ENCODE measurements around the gene GRIFIN.

The GRIFIN gene

DNA sequence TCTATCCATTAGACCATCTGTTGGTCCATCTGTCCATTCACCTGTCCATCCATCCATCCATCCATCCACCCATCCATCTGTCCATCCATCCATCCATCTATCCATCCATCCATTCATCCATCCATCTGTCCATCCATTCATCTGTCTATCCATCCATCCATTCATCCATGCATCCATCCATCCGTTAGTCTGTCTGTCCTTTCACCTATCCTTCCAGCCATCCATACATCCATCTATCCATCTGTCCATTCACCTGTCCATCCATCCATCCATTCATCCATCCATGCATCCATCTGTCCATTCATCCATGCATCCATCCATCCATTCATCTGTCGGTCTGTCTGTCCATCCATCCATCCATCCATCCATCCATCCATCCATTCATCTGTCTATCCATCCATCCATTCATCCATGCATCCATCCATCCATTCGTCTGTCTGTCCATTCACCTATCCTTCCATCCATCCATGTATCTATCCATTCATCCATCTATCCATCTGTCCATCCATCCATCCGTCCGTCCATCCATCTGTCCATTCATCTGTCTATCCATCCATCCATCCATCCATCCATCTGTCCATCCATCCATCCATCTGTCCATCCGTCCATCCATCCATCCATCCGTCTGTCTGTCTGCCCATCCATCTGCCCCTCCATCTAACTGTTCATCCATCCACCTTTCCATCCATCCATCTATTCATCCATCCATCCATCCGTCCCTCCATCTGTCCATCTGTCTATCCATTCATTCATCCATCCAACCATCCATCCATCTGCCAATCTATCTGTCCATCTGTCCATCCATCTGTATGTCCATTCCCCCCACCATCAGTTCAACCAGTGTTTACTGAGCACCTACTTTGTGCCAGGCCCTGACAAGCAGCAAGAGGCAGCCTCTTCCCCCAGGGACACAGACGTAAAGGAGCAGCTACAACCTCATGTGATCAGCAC, 38.5 kb upstream of the GRIFIN start:
- Histone ChIP-seq H3K4me3 (ENCODE audit: low read depth, low read length) (no peak overlapping the region), H3K9me3 (ENCODE audit: severe bottlenecking) (no peaks in the 10 kb centered on the region), H3K36me3 (no peaks in the 10 kb centered on the region), H3K27ac (peak overlapping the region; percentile 88), H3K27me3 (ENCODE audit: insufficient read depth, low read depth, severe bottlenecking) (no peaks in the 10 kb centered on the region)
- no peak for TF ChIP-seq CTCF (IDR thresholded peaks at IDR 0.05; ENCODE audit: low read depth, low read length)
- DNase-seq = no peak

DNA sequence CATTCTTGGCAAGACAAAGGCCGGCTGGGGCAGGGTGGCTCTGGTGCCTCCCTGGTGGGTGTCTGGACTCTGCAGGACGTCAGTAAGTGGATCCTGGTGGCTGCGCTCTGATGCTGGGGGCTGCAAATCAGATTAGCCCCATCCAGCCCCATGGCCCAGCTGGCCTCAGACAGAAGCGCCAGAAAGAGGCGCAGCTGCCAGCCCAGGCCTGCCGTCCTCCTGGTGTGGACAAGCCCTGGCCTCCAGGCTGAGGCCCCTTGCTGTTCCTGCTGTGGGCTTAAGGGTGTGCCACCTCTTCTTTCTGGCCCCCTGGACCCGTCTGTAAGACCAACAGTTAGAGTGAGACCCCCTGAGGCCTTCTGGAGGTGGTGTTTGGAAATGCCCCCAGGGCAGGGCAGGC, 37.5 kb upstream of the GRIFIN start:
- DNase-seq = peak; percentile 90
- H3K36me3 ChIP-seq = no peaks in the 10 kb centered on the region
- no peaks in the 10 kb centered on the region for H3K9me3 ChIP-seq (ENCODE audit: severe bottlenecking)
- TF ChIP-seq CTCF (IDR thresholded peaks at IDR 0.05; ENCODE audit: low read depth, low read length) = no peak
- no peaks in the 10 kb centered on the region for H3K27me3 ChIP-seq (ENCODE audit: insufficient read depth, low read depth, severe bottlenecking)
- no peak overlapping the region for H3K4me3 ChIP-seq (ENCODE audit: low read depth, low read length)
- peak overlapping the region; percentile 88 for H3K27ac ChIP-seq

DNA sequence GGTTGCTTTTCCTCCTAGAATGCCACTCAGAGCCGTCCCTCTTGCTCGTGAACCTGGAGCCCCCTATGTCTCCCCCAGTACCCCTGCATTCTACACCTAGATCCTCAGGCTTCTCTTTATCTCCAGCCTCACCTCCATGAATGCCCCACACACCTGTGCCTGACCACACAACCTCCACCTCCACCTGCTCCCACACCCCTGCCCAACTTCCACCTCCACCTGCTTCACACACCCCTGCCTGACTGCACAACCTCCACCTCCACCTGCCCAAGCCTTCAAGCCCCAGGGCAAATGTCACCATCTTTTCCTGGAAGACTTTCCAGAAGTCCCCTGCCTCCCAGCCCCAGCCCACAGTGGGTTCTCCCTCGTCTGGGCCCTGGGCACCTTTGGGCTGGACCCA, 36.5 kb upstream of the GRIFIN start:
- no peak for TF ChIP-seq CTCF (IDR thresholded peaks at IDR 0.05; ENCODE audit: low read depth, low read length)

GRCh38 chr7:2512179-2512661, 36.0 kb upstream of the GRIFIN start:
- H3K4me3 ChIP-seq (ENCODE audit: low read depth, low read length) = peak overlapping the region; percentile 21
- H3K27ac ChIP-seq = peak overlapping the region; percentile 88
- H3K9me3 ChIP-seq (ENCODE audit: severe bottlenecking) = no peaks in the 10 kb centered on the region
- TF ChIP-seq CTCF (IDR thresholded peaks at IDR 0.05; ENCODE audit: low read depth, low read length) = no peak
- no peaks in the 10 kb centered on the region for H3K36me3 ChIP-seq
- H3K27me3 ChIP-seq (ENCODE audit: insufficient read depth, low read depth, severe bottlenecking) = no peaks in the 10 kb centered on the region
- DNase-seq = peak; percentile 85

More for the DNA sequence above, 36.5 kb upstream of the GRIFIN start:
- no peak overlapping the region for H3K4me3 ChIP-seq (ENCODE audit: low read depth, low read length)
- H3K27ac ChIP-seq = peak overlapping the region; percentile 88
- no peaks in the 10 kb centered on the region for H3K9me3 ChIP-seq (ENCODE audit: severe bottlenecking)
- H3K27me3 ChIP-seq (ENCODE audit: insufficient read depth, low read depth, severe bottlenecking) = no peaks in the 10 kb centered on the region
- H3K36me3 ChIP-seq = no peaks in the 10 kb centered on the region
- no peak for DNase-seq

DNA sequence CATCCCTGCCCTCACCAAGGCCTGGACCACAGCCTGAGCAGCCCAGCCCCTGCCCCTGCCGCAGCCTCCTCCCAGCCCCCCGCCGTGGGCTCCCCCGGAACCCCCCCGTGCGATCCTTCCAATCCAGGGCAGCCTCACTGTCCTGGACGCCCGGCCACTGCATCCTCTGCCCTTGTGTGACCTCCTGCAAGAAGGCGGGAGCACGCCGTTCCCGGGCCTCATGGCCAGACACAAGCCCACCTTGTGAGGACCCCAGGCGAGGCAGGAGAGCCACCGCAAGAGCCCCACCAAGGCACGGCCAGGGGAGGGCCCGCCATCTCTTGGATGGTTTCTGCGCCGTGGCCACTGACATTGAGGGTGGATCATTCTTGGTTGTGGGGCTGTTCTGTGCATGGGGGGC, 35.6 kb upstream of the GRIFIN start:
- H3K4me3 ChIP-seq (ENCODE audit: low read depth, low read length) = peak overlapping the region; percentile 21

More for the DNA sequence above, 35.6 kb upstream of the GRIFIN start:
- TF ChIP-seq CTCF (IDR thresholded peaks at IDR 0.05; ENCODE audit: low read depth, low read length) = no peak
- Histone ChIP-seq H3K36me3 (no peaks in the 10 kb centered on the region), H3K27me3 (ENCODE audit: insufficient read depth, low read depth, severe bottlenecking) (no peaks in the 10 kb centered on the region), H3K27ac (peak overlapping the region; percentile 88), H3K9me3 (ENCODE audit: severe bottlenecking) (no peaks in the 10 kb centered on the region)
- DNase-seq = peak; percentile 63
